Measurements from ENCODE around the gene PCMTD2. TPM values are rescaled to one million over a fixed set of nuclear protein-coding genes. Genes with fewer than 3 reads are reported as not detected.

The PCMTD2 gene
- total and polyA plus RNA-seq, 2 of the 13 experiments (the other 11 are each of a cell fraction or from before 2014, with no cell fraction given), result 47.0 to 76.9 TPM

GRCh38 chr20:64211874-64212658 is 43.5 kb upstream of the PCMTD2 start (continued):
- no peak for TF ChIP-seq RNF2 (conservative IDR thresholded peaks at IDR 0.05; ENCODE audit: low read depth)
- TF ChIP-seq ZNF839 (CRISPR knock-in tag; IDR thresholded peaks at IDR 0.05; ENCODE audit: borderline replicate concordance), result no peak
- peak; percentile 77; the same call in 1 of the 2 replicates for TF ChIP-seq MLX (CRISPR knock-in tag; IDR thresholded peaks at IDR 0.05)

- Histone ChIP-seq H4K20me1 (ENCODE audit: insufficient read depth, low read length) (no peaks in the 10 kb centered on the region), H3K4me3 (replicated peaks in 1 of 3; ENCODE audit: insufficient read depth in 1 of 3, low read depth in 2 of 3, low read length in 3 of 3) (peak overlapping the region in 1 of 3 experiments; percentile 51; a peak in 1 of 6 replicates), H3K4me1 (ENCODE audit: insufficient read depth, low read length) (peaks cover 57% of the 10 kb centered on the region), H3K36me3 (replicated peaks in 1 of 2; ENCODE audit: control insufficient read depth in 1 of 2, insufficient read depth in 2 of 2, low read length in 2 of 2) (no peaks in the 10 kb centered on the region), H2AFZ (ENCODE audit: low read length) (no peak overlapping the region), H3K9me3 (ENCODE audit: low read length) (no peaks in the 10 kb centered on the region), H3K27ac (ENCODE audit: extremely low read length, insufficient read depth, low read length) (no peak overlapping the region), H3K9ac (ENCODE audit: insufficient read depth, low read depth, low read length) (peak overlapping the region; percentile 51; the same call in 1 of the 2 replicates), H3K79me2 (ENCODE audit: insufficient read depth, low read length) (no peaks in the 10 kb centered on the region), H3K4me2 (ENCODE audit: low read depth, low read length) (peak overlapping the region; percentile 67), H3K27me3 (ENCODE audit: control insufficient read depth in 1 of 2, insufficient read depth in 2 of 2, low read length in 2 of 2) (peaks cover 34 to 78% of the 10 kb centered on the region in 2 experiments)
- DNase-seq (ENCODE audit: low spot score), result no peak
- POLR2A ChIA-PET, result interaction anchor here (1.0 to 2.4 kb wide), 6 partner anchors 10 to 43 kb away, joined by 3 to 10 read pairs (median 4); partner anchors contain the start of gene PCMTD2
- CTCF ChIA-PET (ENCODE audit: low intra/inter-chr PET ratio, low total read pairs), result no interaction called here
- intact Hi-C loops (cut with micrococcal nuclease; ENCODE audit: unreplicated experiment) (no loop called here), in situ Hi-C loops (cut with HindIII; ENCODE audit: extremely low pct_ligation_motif_present, low pct_unique_long_range_greater_than_20kb) (no loop called here)
- BruUV-seq (replicated peaks), result no TSS peak
- WGBS (ENCODE audit: low lambda C conversion rate), result 13% methylated on average over 3 of the region's 7 CpGs
- peak; percentile 7; the same call in 2 of the 3 replicates for ATAC-seq
- FAIRE-seq, result no peak
- no peak for TF ChIP-seq ZBTB10 (CRISPR knock-in tag; IDR thresholded peaks at IDR 0.05; ENCODE audit: borderline replicate concordance)
- no peak for TF ChIP-seq ZNF678 (CRISPR knock-in tag; IDR thresholded peaks at IDR 0.05)
- TF ChIP-seq SP4 (CRISPR knock-in tag; IDR thresholded peaks at IDR 0.05), result no peak
- TF ChIP-seq ZNF574 (CRISPR knock-in tag; IDR thresholded peaks at IDR 0.05), result peak; percentile 13; the same call in 1 of the 2 replicates
- TF ChIP-seq ZNF772 (CRISPR knock-in tag; IDR thresholded peaks at IDR 0.05), result peak; percentile 58; the same call in 1 of the 2 replicates
- peak; percentile 48; the same call in 1 of the 2 replicates for TF ChIP-seq YEATS4 (CRISPR knock-in tag; IDR thresholded peaks at IDR 0.05; ENCODE audit: borderline replicate concordance)
- TF ChIP-seq ZFP90 (CRISPR knock-in tag; IDR thresholded peaks at IDR 0.05; ENCODE audit: borderline replicate concordance), result 0 out of 2 replicates have a peak, but pooled peaks have one; percentile 57
- TF ChIP-seq ZNF724P (CRISPR knock-in tag; IDR thresholded peaks at IDR 0.05; ENCODE audit: borderline replicate concordance), result 0 out of 2 replicates have a peak, but pooled peaks have one; percentile 25
- TF ChIP-seq SMAD1 (CRISPR knock-in tag; IDR thresholded peaks at IDR 0.05; ENCODE audit: borderline replicate concordance, low read depth), result 0 out of 2 replicates have a peak, but pooled peaks have one; percentile 25
- TF ChIP-seq TBX2 (CRISPR knock-in tag; IDR thresholded peaks at IDR 0.05; ENCODE audit: borderline replicate concordance), result peak; percentile 61; the same call in 1 of the 2 replicates
- 0 out of 2 replicates have a peak, but pooled peaks have one; percentile 16 for TF ChIP-seq KDM5B (CRISPR knock-in tag; IDR thresholded peaks at IDR 0.05; ENCODE audit: borderline replicate concordance)
Measured at GRCh38 chr20:64212755-64213154, 42.8 kb upstream of the PCMTD2 start.
